ENCODE results near the gene TIMM44. TPM values are rescaled to one million over a fixed set of nuclear protein-coding genes. Genes with fewer than 3 reads are reported as not detected.

TIMM44 gene
- total and polyA plus RNA-seq, 2 of the 8 experiments (the other 6 are each of a cell fraction or from before 2014, with no cell fraction given), result 131 to 150 TPM

- TF ChIP-seq, protein P1, sequence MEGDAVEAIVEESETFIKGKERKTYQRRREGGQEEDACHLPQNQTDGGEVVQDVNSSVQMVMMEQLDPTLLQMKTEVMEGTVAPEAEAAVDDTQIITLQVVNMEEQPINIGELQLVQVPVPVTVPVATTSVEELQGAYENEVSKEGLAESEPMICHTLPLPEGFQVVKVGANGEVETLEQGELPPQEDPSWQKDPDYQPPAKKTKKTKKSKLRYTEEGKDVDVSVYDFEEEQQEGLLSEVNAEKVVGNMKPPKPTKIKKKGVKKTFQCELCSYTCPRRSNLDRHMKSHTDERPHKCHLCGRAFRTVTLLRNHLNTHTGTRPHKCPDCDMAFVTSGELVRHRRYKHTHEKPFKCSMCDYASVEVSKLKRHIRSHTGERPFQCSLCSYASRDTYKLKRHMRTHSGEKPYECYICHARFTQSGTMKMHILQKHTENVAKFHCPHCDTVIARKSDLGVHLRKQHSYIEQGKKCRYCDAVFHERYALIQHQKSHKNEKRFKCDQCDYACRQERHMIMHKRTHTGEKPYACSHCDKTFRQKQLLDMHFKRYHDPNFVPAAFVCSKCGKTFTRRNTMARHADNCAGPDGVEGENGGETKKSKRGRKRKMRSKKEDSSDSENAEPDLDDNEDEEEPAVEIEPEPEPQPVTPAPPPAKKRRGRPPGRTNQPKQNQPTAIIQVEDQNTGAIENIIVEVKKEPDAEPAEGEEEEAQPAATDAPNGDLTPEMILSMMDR (IDR thresholded peaks at IDR 0.05; ENCODE audit: control extremely low read depth in 1 of 3, insufficient read depth in 1 of 3, low read depth in 1 of 3, low read length in 3 of 3), result no peak
- TF ChIP-seq SP2 (IDR thresholded peaks at IDR 0.05; ENCODE audit: low read length) (no peak), POLR2A (IDR thresholded peaks at IDR 0.05; ENCODE audit: control extremely low read depth in 1 of 2, low read depth in 2 of 2, low read length in 2 of 2) (no peak)
- TF ChIP-seq, protein P2, sequence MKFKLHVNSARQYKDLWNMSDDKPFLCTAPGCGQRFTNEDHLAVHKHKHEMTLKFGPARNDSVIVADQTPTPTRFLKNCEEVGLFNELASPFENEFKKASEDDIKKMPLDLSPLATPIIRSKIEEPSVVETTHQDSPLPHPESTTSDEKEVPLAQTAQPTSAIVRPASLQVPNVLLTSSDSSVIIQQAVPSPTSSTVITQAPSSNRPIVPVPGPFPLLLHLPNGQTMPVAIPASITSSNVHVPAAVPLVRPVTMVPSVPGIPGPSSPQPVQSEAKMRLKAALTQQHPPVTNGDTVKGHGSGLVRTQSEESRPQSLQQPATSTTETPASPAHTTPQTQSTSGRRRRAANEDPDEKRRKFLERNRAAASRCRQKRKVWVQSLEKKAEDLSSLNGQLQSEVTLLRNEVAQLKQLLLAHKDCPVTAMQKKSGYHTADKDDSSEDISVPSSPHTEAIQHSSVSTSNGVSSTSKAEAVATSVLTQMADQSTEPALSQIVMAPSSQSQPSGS (IDR thresholded peaks at IDR 0.05; ENCODE audit: low read length), result no peak
- TF ChIP-seq, protein P3, sequence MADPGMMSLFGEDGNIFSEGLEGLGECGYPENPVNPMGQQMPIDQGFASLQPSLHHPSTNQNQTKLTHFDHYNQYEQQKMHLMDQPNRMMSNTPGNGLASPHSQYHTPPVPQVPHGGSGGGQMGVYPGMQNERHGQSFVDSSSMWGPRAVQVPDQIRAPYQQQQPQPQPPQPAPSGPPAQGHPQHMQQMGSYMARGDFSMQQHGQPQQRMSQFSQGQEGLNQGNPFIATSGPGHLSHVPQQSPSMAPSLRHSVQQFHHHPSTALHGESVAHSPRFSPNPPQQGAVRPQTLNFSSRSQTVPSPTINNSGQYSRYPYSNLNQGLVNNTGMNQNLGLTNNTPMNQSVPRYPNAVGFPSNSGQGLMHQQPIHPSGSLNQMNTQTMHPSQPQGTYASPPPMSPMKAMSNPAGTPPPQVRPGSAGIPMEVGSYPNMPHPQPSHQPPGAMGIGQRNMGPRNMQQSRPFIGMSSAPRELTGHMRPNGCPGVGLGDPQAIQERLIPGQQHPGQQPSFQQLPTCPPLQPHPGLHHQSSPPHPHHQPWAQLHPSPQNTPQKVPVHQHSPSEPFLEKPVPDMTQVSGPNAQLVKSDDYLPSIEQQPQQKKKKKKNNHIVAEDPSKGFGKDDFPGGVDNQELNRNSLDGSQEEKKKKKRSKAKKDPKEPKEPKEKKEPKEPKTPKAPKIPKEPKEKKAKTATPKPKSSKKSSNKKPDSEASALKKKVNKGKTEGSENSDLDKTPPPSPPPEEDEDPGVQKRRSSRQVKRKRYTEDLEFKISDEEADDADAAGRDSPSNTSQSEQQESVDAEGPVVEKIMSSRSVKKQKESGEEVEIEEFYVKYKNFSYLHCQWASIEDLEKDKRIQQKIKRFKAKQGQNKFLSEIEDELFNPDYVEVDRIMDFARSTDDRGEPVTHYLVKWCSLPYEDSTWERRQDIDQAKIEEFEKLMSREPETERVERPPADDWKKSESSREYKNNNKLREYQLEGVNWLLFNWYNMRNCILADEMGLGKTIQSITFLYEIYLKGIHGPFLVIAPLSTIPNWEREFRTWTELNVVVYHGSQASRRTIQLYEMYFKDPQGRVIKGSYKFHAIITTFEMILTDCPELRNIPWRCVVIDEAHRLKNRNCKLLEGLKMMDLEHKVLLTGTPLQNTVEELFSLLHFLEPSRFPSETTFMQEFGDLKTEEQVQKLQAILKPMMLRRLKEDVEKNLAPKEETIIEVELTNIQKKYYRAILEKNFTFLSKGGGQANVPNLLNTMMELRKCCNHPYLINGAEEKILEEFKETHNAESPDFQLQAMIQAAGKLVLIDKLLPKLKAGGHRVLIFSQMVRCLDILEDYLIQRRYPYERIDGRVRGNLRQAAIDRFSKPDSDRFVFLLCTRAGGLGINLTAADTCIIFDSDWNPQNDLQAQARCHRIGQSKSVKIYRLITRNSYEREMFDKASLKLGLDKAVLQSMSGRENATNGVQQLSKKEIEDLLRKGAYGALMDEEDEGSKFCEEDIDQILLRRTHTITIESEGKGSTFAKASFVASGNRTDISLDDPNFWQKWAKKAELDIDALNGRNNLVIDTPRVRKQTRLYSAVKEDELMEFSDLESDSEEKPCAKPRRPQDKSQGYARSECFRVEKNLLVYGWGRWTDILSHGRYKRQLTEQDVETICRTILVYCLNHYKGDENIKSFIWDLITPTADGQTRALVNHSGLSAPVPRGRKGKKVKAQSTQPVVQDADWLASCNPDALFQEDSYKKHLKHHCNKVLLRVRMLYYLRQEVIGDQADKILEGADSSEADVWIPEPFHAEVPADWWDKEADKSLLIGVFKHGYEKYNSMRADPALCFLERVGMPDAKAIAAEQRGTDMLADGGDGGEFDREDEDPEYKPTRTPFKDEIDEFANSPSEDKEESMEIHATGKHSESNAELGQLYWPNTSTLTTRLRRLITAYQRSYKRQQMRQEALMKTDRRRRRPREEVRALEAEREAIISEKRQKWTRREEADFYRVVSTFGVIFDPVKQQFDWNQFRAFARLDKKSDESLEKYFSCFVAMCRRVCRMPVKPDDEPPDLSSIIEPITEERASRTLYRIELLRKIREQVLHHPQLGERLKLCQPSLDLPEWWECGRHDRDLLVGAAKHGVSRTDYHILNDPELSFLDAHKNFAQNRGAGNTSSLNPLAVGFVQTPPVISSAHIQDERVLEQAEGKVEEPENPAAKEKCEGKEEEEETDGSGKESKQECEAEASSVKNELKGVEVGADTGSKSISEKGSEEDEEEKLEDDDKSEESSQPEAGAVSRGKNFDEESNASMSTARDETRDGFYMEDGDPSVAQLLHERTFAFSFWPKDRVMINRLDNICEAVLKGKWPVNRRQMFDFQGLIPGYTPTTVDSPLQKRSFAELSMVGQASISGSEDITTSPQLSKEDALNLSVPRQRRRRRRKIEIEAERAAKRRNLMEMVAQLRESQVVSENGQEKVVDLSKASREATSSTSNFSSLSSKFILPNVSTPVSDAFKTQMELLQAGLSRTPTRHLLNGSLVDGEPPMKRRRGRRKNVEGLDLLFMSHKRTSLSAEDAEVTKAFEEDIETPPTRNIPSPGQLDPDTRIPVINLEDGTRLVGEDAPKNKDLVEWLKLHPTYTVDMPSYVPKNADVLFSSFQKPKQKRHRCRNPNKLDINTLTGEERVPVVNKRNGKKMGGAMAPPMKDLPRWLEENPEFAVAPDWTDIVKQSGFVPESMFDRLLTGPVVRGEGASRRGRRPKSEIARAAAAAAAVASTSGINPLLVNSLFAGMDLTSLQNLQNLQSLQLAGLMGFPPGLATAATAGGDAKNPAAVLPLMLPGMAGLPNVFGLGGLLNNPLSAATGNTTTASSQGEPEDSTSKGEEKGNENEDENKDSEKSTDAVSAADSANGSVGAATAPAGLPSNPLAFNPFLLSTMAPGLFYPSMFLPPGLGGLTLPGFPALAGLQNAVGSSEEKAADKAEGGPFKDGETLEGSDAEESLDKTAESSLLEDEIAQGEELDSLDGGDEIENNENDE (IDR thresholded peaks at IDR 0.05; ENCODE audit: insufficient replicate concordance, low read length), result no peak
These were observed 44.8 kb upstream of the TIMM44 start (continued) for GRCh38 chr19:7988307-7988706.
